GM12874 (cell line): ENCODE measurements around the gene C11orf42.

Experiments used
- TF ChIP-seq, protein P1 (sequence below): IDR thresholded peaks from 2 replicates; pipeline ENCODE4 v1.5.1; 2011; ENCODE audit warnings: low read depth, mild to moderate bottlenecking, control low read depth, low read length, moderate library complexity; ENCODE audit not compliant: insufficient read depth

The C11orf42 gene

DNA sequence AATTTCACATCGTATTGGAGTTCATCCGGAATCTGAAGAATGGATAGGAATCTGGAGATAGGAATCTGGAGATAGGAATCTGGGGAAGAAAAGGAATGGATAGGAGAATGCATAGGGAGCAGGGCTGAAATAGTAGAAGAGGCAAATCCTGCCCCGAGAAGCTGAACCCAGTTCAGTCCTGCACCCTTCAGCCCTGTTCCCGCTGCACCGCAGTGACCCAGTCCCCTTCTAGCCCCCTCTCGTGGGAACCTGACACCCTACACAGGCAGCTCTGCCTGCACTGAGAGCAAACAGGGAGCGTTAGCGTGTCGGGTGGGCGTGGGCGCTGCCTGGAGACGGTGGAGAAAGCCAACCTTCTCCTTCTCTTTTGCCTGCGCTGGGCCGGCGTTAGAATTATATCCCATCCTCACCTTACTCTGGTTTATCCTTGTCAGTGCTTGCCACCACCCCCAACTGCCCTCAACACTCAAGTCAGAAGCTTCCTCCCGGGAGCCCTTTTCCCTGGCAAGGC is 53.3 kb downstream of the C11orf42 start:
- TF ChIP-seq, protein P1, sequence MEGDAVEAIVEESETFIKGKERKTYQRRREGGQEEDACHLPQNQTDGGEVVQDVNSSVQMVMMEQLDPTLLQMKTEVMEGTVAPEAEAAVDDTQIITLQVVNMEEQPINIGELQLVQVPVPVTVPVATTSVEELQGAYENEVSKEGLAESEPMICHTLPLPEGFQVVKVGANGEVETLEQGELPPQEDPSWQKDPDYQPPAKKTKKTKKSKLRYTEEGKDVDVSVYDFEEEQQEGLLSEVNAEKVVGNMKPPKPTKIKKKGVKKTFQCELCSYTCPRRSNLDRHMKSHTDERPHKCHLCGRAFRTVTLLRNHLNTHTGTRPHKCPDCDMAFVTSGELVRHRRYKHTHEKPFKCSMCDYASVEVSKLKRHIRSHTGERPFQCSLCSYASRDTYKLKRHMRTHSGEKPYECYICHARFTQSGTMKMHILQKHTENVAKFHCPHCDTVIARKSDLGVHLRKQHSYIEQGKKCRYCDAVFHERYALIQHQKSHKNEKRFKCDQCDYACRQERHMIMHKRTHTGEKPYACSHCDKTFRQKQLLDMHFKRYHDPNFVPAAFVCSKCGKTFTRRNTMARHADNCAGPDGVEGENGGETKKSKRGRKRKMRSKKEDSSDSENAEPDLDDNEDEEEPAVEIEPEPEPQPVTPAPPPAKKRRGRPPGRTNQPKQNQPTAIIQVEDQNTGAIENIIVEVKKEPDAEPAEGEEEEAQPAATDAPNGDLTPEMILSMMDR, result no peak

DNA sequence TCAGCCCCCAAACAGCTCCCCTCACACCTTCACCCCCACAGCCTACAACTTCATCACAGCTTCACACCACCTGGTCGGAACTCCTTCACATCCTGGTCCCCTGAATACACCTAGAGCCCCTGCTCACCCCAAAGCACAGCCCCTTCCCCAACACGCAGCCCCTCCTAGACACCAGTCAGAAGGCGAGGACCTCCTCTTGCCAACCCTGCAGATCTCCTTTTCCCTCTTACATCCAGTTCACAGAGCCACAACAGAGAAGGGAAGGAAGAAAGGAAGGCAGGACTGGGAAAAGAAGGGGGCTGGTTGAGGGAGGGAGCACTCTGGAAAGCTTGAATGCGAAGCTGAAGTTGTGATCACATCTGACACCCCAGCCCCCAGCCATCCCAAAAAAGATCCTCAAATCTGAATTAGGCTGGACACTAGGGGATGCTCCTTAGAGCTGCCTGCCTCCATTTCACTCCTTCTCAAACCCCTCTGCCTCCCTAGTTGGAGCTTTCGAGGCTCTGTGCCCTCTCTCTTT is 54.9 kb downstream of the C11orf42 start:
- TF ChIP-seq, protein P1, result no peak
